ENCODE measurements around the gene SLFN12L. TPM values are rescaled to one million over a fixed set of nuclear protein-coding genes. Genes with fewer than 3 reads are reported as not detected.
"Not testable (repeated sequence)": the region's sequence is repeated elsewhere in the genome, so short reads cannot be mapped to it uniquely, and the experiment has no call there.

Gene SLFN12L
- total RNA-seq, 1 donor from 2014 or later, result 0.62 TPM

GRCh38 chr17:35542990-35543389 is 5.5 kb upstream of the SLFN12L start:
- DNase-seq, result no peak

- no peak for DNase-seq
These were observed 4.0 kb upstream of the SLFN12L start for GRCh38 chr17:35541434-35541833.

- no peak for DNase-seq
These were observed 3.3 kb upstream of the SLFN12L start for GRCh38 chr17:35540589-35541404.

GRCh38 chr17:35539659-35540026 is 2.2 kb upstream of the SLFN12L start:
- no peak for DNase-seq

GRCh38 chr17:35536664-35537171 is 760 bp downstream of the SLFN12L start:
- no peak for DNase-seq

- not testable (repeated sequence) for DNase-seq
These were observed 2.1 kb downstream of the SLFN12L start for GRCh38 chr17:35535406-35535805.

- no peak for DNase-seq
These were observed 2.8 kb downstream of the SLFN12L start for GRCh38 chr17:35534576-35535093.

- no peak for DNase-seq
These were observed 6.3 kb downstream of the SLFN12L start for GRCh38 chr17:35531160-35531559.

- DNase-seq, result no peak
These were observed 7.6 kb downstream of the SLFN12L start for GRCh38 chr17:35529866-35530265.

- DNase-seq, result not testable (repeated sequence)
These were observed 8.2 kb downstream of the SLFN12L start for GRCh38 chr17:35529326-35529725.

- DNase-seq, result no peak
These were observed 14.2 kb downstream of the SLFN12L start for GRCh38 chr17:35523296-35523695.

- DNase-seq, result not testable (repeated sequence)
These were observed 15.7 kb downstream of the SLFN12L start for GRCh38 chr17:35521654-35522256.

GRCh38 chr17:35521150-35521549 is 16.3 kb downstream of the SLFN12L start:
- no peak for DNase-seq

GRCh38 chr17:35519906-35520442 is 17.5 kb downstream of the SLFN12L start:
- DNase-seq, result no peak

- no peak for DNase-seq
These were observed 18.0 kb downstream of the SLFN12L start for GRCh38 chr17:35519439-35519838.

- DNase-seq, result not testable (repeated sequence)
These were observed 19.0 kb downstream of the SLFN12L start for GRCh38 chr17:35518431-35518830.

GRCh38 chr17:35515027-35515426 is 22.5 kb downstream of the SLFN12L start:
- DNase-seq, result no peak

- peak; percentile 39 for DNase-seq
These were observed 22.9 kb downstream of the SLFN12L start for GRCh38 chr17:35514564-35514963.

GRCh38 chr17:35510052-35510451 is 27.4 kb downstream of the SLFN12L start:
- DNase-seq, result no peak

- DNase-seq, result not testable (repeated sequence)
These were observed 29.8 kb downstream of the SLFN12L start for GRCh38 chr17:35507714-35508113.

GRCh38 chr17:35499548-35499947 is 37.9 kb downstream of the SLFN12L start:
- DNase-seq, result no peak

GRCh38 chr17:35498448-35499178 is 38.9 kb downstream of the SLFN12L start:
- DNase-seq, result no peak

Measured in tongue (tissue), 2 donors.